ENCODE results near the gene GYS2.
A peak's percentile ranks its signal among the peaks of the same experiment; 100 is the strongest.
"Not testable (repeated sequence)": the region's sequence is repeated elsewhere in the genome, so short reads cannot be mapped to it uniquely, and the experiment has no call there.

Gene GYS2

GRCh38 chr12:21604245-21605101 is at the start of gene GYS2:
GYS2 (minus strand) TSS chr12:21604847; CDS start chr12:21604592, 255 bp downstream.
- no peak for DNase-seq (ENCODE audit: low read depth in 2 of 2)

GRCh38 chr12:21651821-21652220 is 47.2 kb upstream of the GYS2 start:
- no peak for DNase-seq (ENCODE audit: low read depth in 2 of 2)

- no peak for DNase-seq (ENCODE audit: low read depth in 2 of 2)
Observed at GRCh38 chr12:21650997-21651396, 46.4 kb upstream of the GYS2 start.

GRCh38 chr12:21649034-21649433 is 44.4 kb upstream of the GYS2 start:
- no peak for DNase-seq (ENCODE audit: low read depth in 2 of 2)

GRCh38 chr12:21648378-21648777 is 43.7 kb upstream of the GYS2 start:
- no peak for DNase-seq (ENCODE audit: low read depth in 2 of 2)

- no peak for DNase-seq (ENCODE audit: low read depth in 2 of 2)
Observed at GRCh38 chr12:21647179-21647578, 42.5 kb upstream of the GYS2 start.

GRCh38 chr12:21645041-21645500 is 40.4 kb upstream of the GYS2 start:
- not testable (repeated sequence) for DNase-seq (ENCODE audit: low read depth in 2 of 2)

GRCh38 chr12:21644516-21644915 is 39.9 kb upstream of the GYS2 start:
- no peak for DNase-seq (ENCODE audit: low read depth in 2 of 2)

- DNase-seq (ENCODE audit: low read depth in 2 of 2), result no peak
Observed at GRCh38 chr12:21643758-21644157, 39.1 kb upstream of the GYS2 start.

- DNase-seq (ENCODE audit: low read depth in 2 of 2), result no peak
Observed at GRCh38 chr12:21642707-21643389, 38.2 kb upstream of the GYS2 start.

- DNase-seq (ENCODE audit: low read depth in 2 of 2), result no peak
Observed at GRCh38 chr12:21638054-21638891, 33.6 kb upstream of the GYS2 start.

GRCh38 chr12:21634245-21634644 is 29.6 kb upstream of the GYS2 start:
- DNase-seq (ENCODE audit: low read depth in 2 of 2), result no peak

GRCh38 chr12:21631367-21631766 is 26.7 kb upstream of the GYS2 start:
- DNase-seq (ENCODE audit: low read depth in 2 of 2), result no peak

- DNase-seq (ENCODE audit: low read depth in 2 of 2), result no peak
Observed at GRCh38 chr12:21627924-21628323, 23.3 kb upstream of the GYS2 start.

- no peak for DNase-seq (ENCODE audit: low read depth in 2 of 2)
Observed at GRCh38 chr12:21618566-21618965, 13.9 kb upstream of the GYS2 start.

- no peak for DNase-seq (ENCODE audit: low read depth in 2 of 2)
Observed at GRCh38 chr12:21617030-21617429, 12.4 kb upstream of the GYS2 start.

GRCh38 chr12:21615431-21615830 is 10.8 kb upstream of the GYS2 start:
- DNase-seq (ENCODE audit: low read depth in 2 of 2), result peak in 1 of 2 donors; percentile 1

GRCh38 chr12:21614506-21614905 is 9.9 kb upstream of the GYS2 start:
- DNase-seq (ENCODE audit: low read depth in 2 of 2), result no peak

- no peak for DNase-seq (ENCODE audit: low read depth in 2 of 2)
Observed at GRCh38 chr12:21613931-21614330, 9.3 kb upstream of the GYS2 start.

- no peak for DNase-seq (ENCODE audit: low read depth in 2 of 2)
Observed at GRCh38 chr12:21608196-21608595, 3.5 kb upstream of the GYS2 start.

GRCh38 chr12:21607701-21608100 is 3.1 kb upstream of the GYS2 start:
- DNase-seq (ENCODE audit: low read depth in 2 of 2), result no peak

- no peak for DNase-seq (ENCODE audit: low read depth in 2 of 2)
Observed at GRCh38 chr12:21606175-21606574, 1.5 kb upstream of the GYS2 start.

Measured in stimulated activated CD8-positive, alpha-beta memory T cell treated with anti-CD3 and anti-CD28 coated beads, Interleukin-7, amount 100 ng/mL, for 4 hours (primary cell).